IMR-90 (cell line): ENCODE measurements around the gene ZCCHC24. TPM values are rescaled to one million over a fixed set of nuclear protein-coding genes. Genes with fewer than 3 reads are reported as not detected.

Experiments used
- ATAC-seq: fragments of 200-7000 bp; cut with Tn5 transposase; 2 replicates; pipeline ENCODE4 v1.9.1; 2020; ENCODE audit warnings: low read depth, mild to moderate bottlenecking, moderate library complexity
- BruUV-seq: library from RNA; stranded (reverse); fragments of 400-500 nt; replicated peaks from 2 replicates; lab custom pipeline; 2021; lab: Mats Ljungman, UMichigan
- CTCF ChIA-PET: fragments of 300-600 bp; formaldehyde crosslinking; extraction: SDS; loops from one replicate; lab custom pipeline; 2021; ENCODE audit warnings: antibody characterized with exemption; lab: Yijun Ruan, JAX
- POLR2A ChIA-PET: fragments of 300-600 bp; sonication (Branson Sonifier 250); formaldehyde crosslinking; loops from one replicate; lab custom pipeline; 2022; ENCODE audit warnings: antibody characterized with exemption; ENCODE audit not compliant: unreplicated experiment; lab: Charles Lee
- DNase-seq: peaks from one replicate; pipeline ENCODE4 v3.0.0; 2013
- H2AFZ ChIP-seq: replicated peaks from 2 replicates; pipeline ENCODE3; 2013; ENCODE audit warnings: low read length, mild to moderate bottlenecking; ENCODE audit not compliant: poor library complexity
- H2AK5ac ChIP-seq: 2 replicates; pipeline ENCODE4 v1.6.1; 2013; ENCODE audit warnings: low read depth, low read length, inconsistent platforms
- H2AK9ac ChIP-seq: replicated peaks from 2 replicates; pipeline ENCODE3; 2013; ENCODE audit warnings: mild to moderate bottlenecking, low read depth, low read length, moderate library complexity; ENCODE audit not compliant: poor library complexity
- H2BK120ac ChIP-seq: 2 replicates; pipeline ENCODE4 v1.6.1; 2013; ENCODE audit warnings: low read depth, low read length, inconsistent platforms
- H2BK15ac ChIP-seq: 3 replicates; pipeline ENCODE4 v1.6.1; 2013; ENCODE audit warnings: low read depth, low read length, inconsistent platforms
- H2BK20ac ChIP-seq: 2 replicates; pipeline ENCODE4 v1.6.1; 2013; ENCODE audit warnings: low read depth, mild to moderate bottlenecking, inconsistent platforms, low read length, moderate library complexity
- H2BK5ac ChIP-seq: 2 replicates; pipeline ENCODE4 v1.6.1; 2013; ENCODE audit warnings: mild to moderate bottlenecking, low read depth, low read length, inconsistent platforms; ENCODE audit not compliant: poor library complexity, severe bottlenecking
- H3K14ac ChIP-seq: replicated peaks from 2 replicates; pipeline ENCODE4 v1.6.1; 2013; ENCODE audit warnings: low read depth, low read length, inconsistent platforms
- H3K18ac ChIP-seq: 2 replicates; pipeline ENCODE4 v1.6.1; 2013; ENCODE audit warnings: low read depth, low read length, control low read depth
- H3K23ac ChIP-seq: 2 replicates; pipeline ENCODE4 v1.6.1; 2013; ENCODE audit warnings: low read depth, low read length, inconsistent platforms
- H3K27ac ChIP-seq: 2 replicates; pipeline ENCODE4 v1.5.1; 2013; ENCODE audit warnings: mild to moderate bottlenecking, control low read depth, low read length; ENCODE audit not compliant: insufficient read depth
- H3K27me3 ChIP-seq: 2 replicates; pipeline ENCODE4 v1.6.1; 2013; ENCODE audit warnings: low read length; ENCODE audit not compliant: control insufficient read depth, insufficient read depth
- H3K36me3 ChIP-seq: 2 replicates; pipeline ENCODE4 v1.6.1; 2013; ENCODE audit warnings: low read length, mixed read lengths; ENCODE audit not compliant: control insufficient read depth, insufficient read depth
- H3K4ac ChIP-seq: 2 replicates; pipeline ENCODE4 v1.6.1; 2013; ENCODE audit warnings: low read depth, low read length, inconsistent platforms
- H3K4me1 ChIP-seq: 2 replicates; pipeline ENCODE4 v1.6.1; 2013; ENCODE audit warnings: low read length, mixed read lengths; ENCODE audit not compliant: control insufficient read depth, insufficient read depth
- H3K4me2 ChIP-seq: 2 replicates; pipeline ENCODE4 v1.6.1; 2013; ENCODE audit warnings: low read depth, mild to moderate bottlenecking, control low read depth, low read length, moderate library complexity
- H3K4me3 ChIP-seq: 2 replicates; pipeline ENCODE4 v1.5.1; 2013; ENCODE audit warnings: low read depth, mild to moderate bottlenecking, control low read depth, low read length, moderate library complexity; ENCODE audit not compliant: insufficient read depth
- H3K56ac ChIP-seq: 2 replicates; pipeline ENCODE4 v1.6.1; 2013; ENCODE audit warnings: low read length, inconsistent platforms; ENCODE audit not compliant: insufficient read depth; ENCODE audit errors: extremely low read depth
- H3K79me1 ChIP-seq, 2 experiments: 2 replicates each; pipeline ENCODE4 v1.6.1; 2013; ENCODE audit warnings: low read length in 2 of 2, inconsistent platforms in 1 of 2, low read depth in 1 of 2
- H3K9ac ChIP-seq: 2 replicates; pipeline ENCODE4 v1.6.1; 2013; ENCODE audit warnings: low read depth, low read length, control low read depth
- H3K9me1 ChIP-seq: 2 replicates; pipeline ENCODE4 v1.6.1; 2013; ENCODE audit warnings: low read length, inconsistent platforms; ENCODE audit not compliant: insufficient read depth
- H3K9me3 ChIP-seq: 2 replicates; pipeline ENCODE4 v1.6.1; 2013; ENCODE audit warnings: low read length; ENCODE audit not compliant: control insufficient read depth, insufficient read depth
- H4K20me1 ChIP-seq: 2 replicates; pipeline ENCODE4 v1.6.1; 2013; ENCODE audit warnings: low read length, inconsistent platforms; ENCODE audit not compliant: insufficient read depth
- H4K5ac ChIP-seq: 2 replicates; pipeline ENCODE4 v1.6.1; 2013; ENCODE audit warnings: mild to moderate bottlenecking, low read depth, low read length, control low read depth
- H4K8ac ChIP-seq, 2 experiments: 2 replicates each; pipeline ENCODE4 v1.6.1; 2013; ENCODE audit warnings: low read depth in 2 of 2, low read length in 2 of 2, control low read depth in 1 of 2, inconsistent platforms in 1 of 2
- H4K91ac ChIP-seq: 2 replicates; pipeline ENCODE4 v1.6.1; 2013; ENCODE audit warnings: low read depth, low read length, inconsistent platforms; ENCODE audit not compliant: insufficient read depth
- CEBPB ChIP-seq: IDR thresholded peaks from 2 replicates; pipeline ENCODE4 v1.6.1; 2012; ENCODE audit warnings: low read depth, low read length, improper control_type of control experiment
- FOS ChIP-seq: fragments of 150-350 bp; IDR thresholded peaks from 2 replicates; pipeline ENCODE4 v1.6.1; 2016; ENCODE audit warnings: low read depth, low read length
- POLR2A ChIP-seq: IDR thresholded peaks from 2 replicates; pipeline ENCODE4 v1.6.1; 2012; ENCODE audit warnings: mild to moderate bottlenecking, low read depth, low read length
- RAD21 ChIP-seq: IDR thresholded peaks from 2 replicates; pipeline ENCODE4 v1.6.1; 2012; ENCODE audit warnings: low read length, improper control_type of control experiment
- RFX5 ChIP-seq: IDR thresholded peaks from 2 replicates; pipeline ENCODE4 v1.8.0; 2012; ENCODE audit warnings: low read depth, mild to moderate bottlenecking, low read length, moderate library complexity
- SMC3 ChIP-seq: fragments of 150-350 bp; IDR thresholded peaks from 2 replicates; pipeline ENCODE4 v1.6.1; 2016; ENCODE audit warnings: low read depth, mild to moderate bottlenecking, antibody characterized with exemption, low read length, moderate library complexity
- WGBS, 2 experiments: methylation state at CpG; one replicate each; pipeline versions ENCODE4 v1.1.5 to v1.1.7; 2013; ENCODE audit warnings: missing lambda C conversion rate in 2 of 2; ENCODE audit not compliant: insufficient read length in 1 of 2; ENCODE audit errors: extremely low coverage in 2 of 2; 5-methylcytosine and 5-hydroxymethylcytosine counted together
- dilution Hi-C: fragments of 300-500 bp; cut with HindIII; formaldehyde crosslinking; loops from one replicate; pipeline ENCODE4 v1.14.3; 2018; ENCODE audit warnings: low sequenced_read_pairs; ENCODE audit not compliant: unreplicated experiment
- in situ Hi-C: fragments of 300-500 bp; cut with MboI; formaldehyde crosslinking; loops from 3 replicates; pipeline ENCODE4 v1.14.3; 2019; ENCODE audit warnings: low sequenced_read_pairs, inconsistent platforms, mixed read lengths
- intact Hi-C: fragments of 100-400 bp; cut with micrococcal nuclease; formaldehyde crosslinking; loops from 2 replicates; pipeline ENCODE4 v1.10.0; 2022
- polyA plus RNA-seq, 3 experiments: library from polyadenylated mRNA; depleted of rRNA; stranded (reverse); fragments of >200 nt; gene quantifications; 2 replicates each; pipeline ENCODE4 v1.2.3, GENCODE V29; 2012; ENCODE audit warnings: low replicate concordance in 1 of 3
- total RNA-seq: library from RNA; depleted of rRNA; stranded (reverse); fragments of >200 nt; gene quantifications from 2 replicates; pipeline ENCODE4 v1.2.3, GENCODE V29; 2012
- TF ChIP-seq, protein P1 (sequence below): fragments of 150-350 bp; IDR thresholded peaks from 2 replicates; pipeline ENCODE4 v1.6.1; 2017; ENCODE audit warnings: mild to moderate bottlenecking, antibody characterized with exemption, low read length, low read depth

The ZCCHC24 gene
- total and polyA plus RNA-seq, 2 of the 4 experiments (the other 2 are of a cell fraction) = 15.1 to 25.9 TPM

DNA sequence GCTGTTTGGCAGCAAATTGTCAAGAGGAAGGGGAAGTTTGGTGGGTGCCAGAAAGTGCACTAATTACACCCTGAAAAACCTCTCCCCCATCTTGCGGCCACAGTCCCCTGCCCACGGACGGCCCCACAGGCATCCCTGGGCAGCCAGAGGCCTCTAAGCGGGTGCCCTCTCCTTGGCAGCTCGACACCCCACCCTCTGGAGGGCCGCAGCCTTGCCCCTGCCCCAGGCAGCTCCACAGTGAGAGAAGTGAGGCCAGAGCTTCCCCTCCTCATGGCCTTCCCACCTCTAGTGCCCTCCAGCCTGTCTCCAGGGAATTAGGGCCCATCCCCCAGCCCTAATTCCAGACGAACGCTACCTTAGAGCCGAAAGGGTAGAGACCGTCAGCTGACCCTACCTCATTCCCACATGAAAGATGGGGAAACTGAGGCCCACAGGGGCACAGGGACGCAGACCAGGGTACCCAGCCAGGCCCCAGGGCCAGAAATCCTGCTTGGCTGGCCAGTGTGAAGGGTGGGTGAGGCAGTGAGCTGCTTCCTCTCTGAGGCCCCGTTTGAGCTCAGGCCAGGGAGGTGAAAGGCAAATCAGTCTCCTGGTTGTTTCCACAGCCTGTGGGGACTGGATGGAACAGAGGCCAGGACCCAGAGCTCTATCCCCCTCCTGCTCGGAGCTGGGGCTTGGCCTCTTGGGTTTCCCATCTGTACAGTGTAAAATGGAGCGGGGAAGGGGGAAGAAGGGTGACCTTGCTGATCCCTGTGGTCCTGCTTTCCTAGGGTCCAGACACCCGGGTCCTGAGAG lies 10.0 kb downstream of the ZCCHC24 start:
- TF ChIP-seq SMC3 (no peak), RFX5 (no peak), POLR2A (no peak), FOS (no peak), RAD21 (no peak), CEBPB (no peak)
- TF ChIP-seq, protein P1, sequence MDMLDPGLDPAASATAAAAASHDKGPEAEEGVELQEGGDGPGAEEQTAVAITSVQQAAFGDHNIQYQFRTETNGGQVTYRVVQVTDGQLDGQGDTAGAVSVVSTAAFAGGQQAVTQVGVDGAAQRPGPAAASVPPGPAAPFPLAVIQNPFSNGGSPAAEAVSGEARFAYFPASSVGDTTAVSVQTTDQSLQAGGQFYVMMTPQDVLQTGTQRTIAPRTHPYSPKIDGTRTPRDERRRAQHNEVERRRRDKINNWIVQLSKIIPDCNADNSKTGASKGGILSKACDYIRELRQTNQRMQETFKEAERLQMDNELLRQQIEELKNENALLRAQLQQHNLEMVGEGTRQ = no peak
- H3K36me3 ChIP-seq = peaks cover 57% of the 10 kb centered on the region
- H2AK5ac ChIP-seq = peak overlapping the region; percentile 98
- peak overlapping the region; percentile 89 for H2BK20ac ChIP-seq
- H3K14ac ChIP-seq = peak overlapping the region; percentile 95
- peak overlapping the region; percentile 82; the same call in 2 of the 3 replicates for H2BK15ac ChIP-seq
- intact Hi-C loops = no loop called here
- H3K56ac ChIP-seq = peak overlapping the region; percentile 96
- dilution Hi-C loops = no loop called here
- H3K79me1 ChIP-seq = peaks cover 74 to 99% of the 10 kb centered on the region in 2 experiments
- 45% methylated on average over 4 of the region's 15 CpGs; no CpG with 5 or more reads in 1 of the 2 experiments for WGBS, 2 experiments
- BruUV-seq = no TSS peak
- no peaks in the 10 kb centered on the region for H3K27me3 ChIP-seq
- POLR2A ChIA-PET = no interaction called here
- peak overlapping the region; percentile 96 for H3K18ac ChIP-seq
- H2BK120ac ChIP-seq = peak overlapping the region; percentile 95
- H3K9me1 ChIP-seq = peaks cover 52% of the 10 kb centered on the region
- peak overlapping the region; percentile 98 for H2BK5ac ChIP-seq
- peak overlapping the region; percentile 99 for H2AK9ac ChIP-seq
- in situ Hi-C loops = no loop called here
- peak; percentile 28 for DNase-seq
- peak overlapping the region; percentile 97 for H3K4ac ChIP-seq
- H3K9me3 ChIP-seq = no peaks in the 10 kb centered on the region
- CTCF ChIA-PET = no interaction called here
- peak overlapping the region; percentile 67 for H2AFZ ChIP-seq
- ATAC-seq = peak; percentile 31
- peak overlapping the region; percentile 80 for H4K5ac ChIP-seq
- peaks cover 77% of the 10 kb centered on the region for H3K4me1 ChIP-seq
- H3K27ac ChIP-seq = peak overlapping the region; percentile 98
- peak overlapping the region; percentile 68 for H3K9ac ChIP-seq
- peak overlapping the region; percentile 95 for H4K91ac ChIP-seq
- peaks cover 34% of the 10 kb centered on the region for H4K20me1 ChIP-seq
- no peak overlapping the region for H3K4me3 ChIP-seq
- H3K23ac ChIP-seq = peak overlapping the region; percentile 89
- peak overlapping the region; percentile 78 for H3K4me2 ChIP-seq
- peak overlapping the region; percentile 92 to 93 for H4K8ac ChIP-seq
